NB4 (cell line): ENCODE data around the gene R3HDM1.
"Not testable (repeated sequence)": the region's sequence is repeated elsewhere in the genome, so short reads cannot be mapped to it uniquely, and the experiment has no call there.

Experiments used
- CTCF ChIP-seq: IDR thresholded peaks from one replicate; pipeline ENCODE4 v1.5.1; 2012; ENCODE audit warnings: low read depth, low read length
- MAX ChIP-seq: IDR thresholded peaks from 2 replicates; pipeline ENCODE4 v1.6.1; 2011; ENCODE audit warnings: low read depth, low read length
- POLR2A ChIP-seq: IDR thresholded peaks from 2 replicates; pipeline ENCODE4 v1.6.1; 2011; ENCODE audit warnings: mild to moderate bottlenecking; ENCODE audit not compliant: insufficient read length; ENCODE audit errors: extremely low read depth

- not testable (repeated sequence) for TF ChIP-seq CTCF, POLR2A, MAX
Measured at GRCh38 chr2:135654239-135654638, 123.0 kb downstream of the R3HDM1 start.
